Hematopoietic multipotent progenitor cell treated with erythropoietin and hydrocortisone succinate and interleukin-3 and kit ligand, for 17 days (in vitro differentiated cells): ENCODE data around the gene PRDX6.
A peak's percentile ranks its signal among the peaks of the same experiment; 100 is the strongest.
"Not testable (repeated sequence)": the region's sequence is repeated elsewhere in the genome, so short reads cannot be mapped to it uniquely, and the experiment has no call there.

Experiments used
- DNase-seq: peaks from one replicate; pipeline ENCODE4 v3.0.0-alpha.2; 2015; ENCODE audit warnings: low spot score

Gene PRDX6

DNA sequence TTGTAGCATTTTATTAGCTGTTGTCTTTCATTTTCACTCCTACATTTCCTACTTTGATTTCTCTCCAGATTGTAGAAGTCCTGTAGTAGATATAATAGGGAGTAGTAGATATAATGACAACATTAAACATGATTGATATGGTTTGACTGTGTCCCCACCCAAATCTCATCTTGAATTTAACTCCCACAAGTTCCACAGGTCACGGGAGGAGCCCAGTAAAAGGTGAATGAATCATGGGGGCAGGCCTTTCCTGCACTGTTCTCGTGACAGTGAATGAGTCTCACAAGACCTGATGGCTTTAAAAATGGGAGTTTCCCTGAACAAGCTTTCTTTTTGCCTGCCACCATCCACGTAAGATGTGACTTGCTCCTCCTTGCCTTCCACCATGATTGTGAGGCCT, 7.5 kb upstream of the PRDX6 start:
- DNase-seq, result no peak

DNA sequence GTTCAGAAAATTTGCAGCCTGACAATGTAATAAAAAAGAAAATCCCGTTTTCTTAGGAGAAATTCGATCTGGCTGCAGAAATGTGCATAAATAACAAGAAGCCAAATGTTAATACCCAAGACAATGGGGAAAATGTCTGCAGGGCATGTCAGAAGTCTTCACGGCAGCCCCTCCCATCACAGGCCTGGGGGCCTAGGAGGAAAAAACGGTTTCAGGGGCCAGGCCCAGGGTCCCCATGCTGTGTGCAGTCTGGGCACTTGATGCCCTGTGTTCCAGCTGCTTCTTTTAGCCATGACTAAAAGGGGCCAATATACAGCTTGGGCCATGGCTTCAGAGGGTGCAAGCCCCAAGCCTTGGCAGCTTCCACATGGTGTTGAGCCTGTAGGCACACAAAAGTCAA, 6.5 kb upstream of the PRDX6 start:
- no peak for DNase-seq

DNA sequence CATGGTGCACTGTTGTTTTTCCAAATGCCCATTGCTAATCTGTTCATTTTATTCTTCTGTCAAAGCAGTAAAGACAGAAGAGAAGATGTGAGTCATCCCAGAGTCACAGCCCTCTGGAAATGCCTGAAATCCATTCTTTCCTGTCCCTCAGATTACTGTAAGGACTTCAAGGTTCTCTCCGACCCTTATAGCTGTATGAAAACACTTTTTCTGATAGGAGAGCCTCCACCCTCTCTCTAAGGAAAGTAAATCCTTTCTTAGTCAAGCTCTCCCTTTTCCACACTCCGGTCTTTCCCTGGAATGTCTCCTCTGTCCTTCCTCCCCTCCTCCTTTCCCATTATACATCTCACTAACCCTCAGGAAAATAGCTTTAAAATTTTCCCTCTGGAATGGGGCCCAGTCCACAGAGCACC, 3.5 kb upstream of the PRDX6 start:
- no peak for DNase-seq

DNA sequence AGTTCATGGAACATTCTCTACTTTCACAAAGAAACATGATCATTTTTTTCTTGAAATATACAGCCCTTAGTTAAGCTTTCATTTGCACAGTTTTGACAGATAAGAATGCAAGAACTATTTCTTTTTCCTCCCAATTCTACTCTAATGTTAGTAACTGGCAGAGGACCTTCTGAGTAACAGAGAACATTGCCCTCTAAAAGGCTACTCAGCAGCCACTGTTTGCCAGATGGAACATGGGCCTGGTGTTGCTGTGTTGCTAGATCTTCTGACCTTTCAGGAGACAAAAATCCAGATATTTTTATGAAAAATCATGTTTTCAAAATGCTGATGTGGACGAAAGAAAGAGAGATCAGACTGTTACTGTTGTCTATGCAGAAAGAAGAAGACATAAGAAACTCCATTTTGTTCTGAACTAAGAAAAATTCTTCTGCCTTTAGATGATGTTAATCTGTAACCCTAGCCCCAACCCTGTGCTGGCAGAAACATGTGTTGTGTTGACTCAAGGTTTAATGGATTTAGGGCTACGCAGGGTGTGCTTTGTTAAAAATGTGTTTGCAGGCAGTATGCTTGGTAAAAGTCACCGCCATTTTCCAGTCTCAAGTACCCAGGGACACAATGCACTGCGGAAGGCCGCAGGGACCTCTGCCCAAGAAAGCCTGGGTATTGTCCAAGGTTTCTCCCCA, 2.9 kb upstream of the PRDX6 start:
- no peak for DNase-seq

DNA sequence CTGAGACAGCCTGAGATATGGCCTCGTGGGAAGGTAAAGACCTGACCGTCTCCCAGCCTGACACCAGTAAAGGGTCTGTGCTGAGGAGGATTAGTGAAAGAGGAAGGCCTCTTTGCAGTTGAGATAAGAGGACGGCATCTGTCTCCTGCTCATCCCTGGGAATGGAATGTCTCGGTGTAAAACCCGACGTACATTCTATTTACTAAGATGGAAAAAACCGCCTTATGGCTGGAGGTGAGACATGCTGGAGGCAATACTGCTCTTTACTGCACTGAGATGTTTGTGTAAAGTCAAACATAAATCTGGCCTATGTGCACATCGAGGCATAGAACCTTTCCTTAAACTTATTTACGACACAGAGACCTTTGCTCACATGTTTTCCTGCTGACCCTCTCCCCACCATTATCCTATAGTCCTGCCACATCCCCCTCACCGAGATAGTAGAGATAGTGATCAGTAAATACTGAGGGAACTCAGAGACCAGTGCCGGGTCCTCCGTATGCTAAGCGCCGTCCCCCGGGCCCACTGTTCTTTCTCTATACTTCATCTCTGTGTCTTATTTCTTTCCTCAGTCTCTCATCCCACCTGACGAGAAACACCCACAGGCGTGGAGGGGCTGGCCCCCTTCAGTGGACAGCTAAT, 2.2 kb upstream of the PRDX6 start:
- DNase-seq, result not testable (repeated sequence)

DNA sequence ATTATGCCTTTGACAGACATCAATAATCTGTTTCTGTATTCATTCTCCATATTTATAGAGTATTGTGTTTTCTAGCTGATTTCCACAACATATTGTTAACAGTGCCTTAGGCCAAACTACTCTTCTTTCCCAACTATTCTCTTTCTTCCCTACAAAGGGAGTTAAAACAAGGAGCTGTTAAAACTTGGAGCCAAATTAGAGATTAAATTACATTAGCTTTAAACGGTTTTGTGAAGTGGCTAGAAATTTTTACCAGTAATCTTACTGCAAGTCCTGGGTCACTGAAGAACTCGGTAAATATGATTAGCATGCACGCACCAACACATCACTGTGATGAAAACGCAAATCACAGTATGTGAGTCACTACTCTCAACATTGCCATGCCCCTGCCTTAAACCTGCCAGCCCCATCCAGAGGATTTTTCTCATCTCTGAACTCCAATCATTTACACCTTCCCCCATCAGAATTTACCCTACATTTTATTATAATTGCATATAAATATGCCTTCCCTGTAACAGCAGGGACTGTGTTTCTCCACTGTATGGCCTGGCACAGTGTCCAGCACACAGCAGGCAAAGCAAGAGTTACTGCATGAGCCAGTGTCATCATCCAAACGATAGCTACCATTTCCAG, 1.5 kb upstream of the PRDX6 start:
- no peak for DNase-seq

DNA sequence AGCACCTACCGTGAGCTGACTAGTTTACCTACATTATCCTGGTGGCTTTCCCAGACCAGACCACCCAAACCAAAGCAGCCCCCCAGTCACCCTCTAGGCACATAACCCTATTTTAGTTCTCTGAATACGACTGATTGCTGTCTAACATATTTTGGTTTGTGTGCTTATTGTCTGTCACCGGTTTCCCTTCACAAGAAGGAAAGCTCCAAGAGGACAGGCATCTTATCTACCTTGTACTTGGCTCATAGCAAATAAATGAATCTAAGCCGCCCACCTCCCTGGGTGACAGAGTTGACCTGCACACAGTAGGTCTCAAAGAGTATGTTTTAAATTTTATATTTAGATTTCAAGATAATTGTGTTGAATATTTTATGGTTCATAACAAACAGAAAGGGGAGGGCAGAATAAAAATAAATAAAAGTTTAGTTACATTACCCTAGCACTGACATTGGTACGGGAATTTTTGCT, 904 bp upstream of the PRDX6 start:
- DNase-seq, result no peak

DNA sequence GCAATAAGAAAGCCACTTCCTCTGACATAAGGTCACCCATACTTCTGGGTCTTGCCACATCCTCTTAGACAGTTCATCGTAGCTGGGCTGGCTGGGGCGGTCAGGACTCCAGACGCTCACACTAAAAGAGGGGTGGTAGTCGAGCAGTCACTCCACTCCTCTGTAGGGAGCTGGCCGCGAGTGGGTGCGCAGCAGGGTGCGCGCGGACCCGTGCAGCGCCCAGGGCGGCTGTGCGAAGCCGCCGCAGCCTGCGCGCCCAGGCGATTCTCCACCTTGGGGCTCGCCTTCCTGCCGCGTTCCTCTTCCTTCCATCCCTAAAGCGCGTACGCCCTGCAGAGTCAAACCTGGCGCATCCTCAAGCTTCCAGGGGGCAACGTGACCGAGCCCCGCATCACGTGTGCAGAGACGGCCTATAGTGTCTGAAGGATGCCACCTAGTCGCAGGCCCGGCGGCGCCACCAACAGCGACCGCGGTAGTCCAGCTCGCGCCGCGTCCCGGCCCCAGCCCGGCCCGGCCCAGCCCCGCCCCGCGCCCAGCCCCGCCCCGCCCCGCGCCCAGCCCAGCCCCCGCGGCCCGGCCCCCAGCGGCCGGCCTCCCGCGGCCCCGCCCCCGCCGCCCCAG, 360 bp upstream of the PRDX6 start:
- DNase-seq, result peak; percentile 89

DNA sequence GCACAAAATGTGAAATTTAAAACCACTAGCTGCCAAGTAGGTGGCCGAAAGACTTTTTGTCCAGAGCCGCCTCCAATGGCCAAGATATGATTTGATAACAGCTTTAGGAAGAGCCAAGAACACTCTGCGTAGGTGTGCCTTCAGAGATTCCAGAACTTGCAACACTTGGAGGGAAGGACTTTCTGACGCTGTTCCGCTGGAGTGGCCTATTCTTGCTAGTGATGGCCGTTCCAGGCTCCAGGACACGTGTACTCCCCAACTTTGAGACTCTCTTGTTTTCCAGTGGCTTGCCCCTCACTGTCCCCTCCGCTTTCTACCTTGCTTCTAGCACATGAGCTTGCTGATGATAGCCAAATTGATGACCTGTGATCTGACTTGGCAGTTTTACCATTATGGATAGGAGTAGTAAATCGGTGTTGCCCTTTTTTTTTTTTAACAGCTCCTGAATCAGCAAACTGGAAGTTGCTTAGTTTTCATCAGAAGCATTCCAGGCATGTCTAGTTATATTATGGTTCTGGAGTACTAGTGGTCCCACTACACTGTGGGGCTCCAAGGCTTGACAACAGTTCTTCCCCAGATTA, 1.0 kb downstream of the PRDX6 start:
- peak; percentile 60 for DNase-seq

DNA sequence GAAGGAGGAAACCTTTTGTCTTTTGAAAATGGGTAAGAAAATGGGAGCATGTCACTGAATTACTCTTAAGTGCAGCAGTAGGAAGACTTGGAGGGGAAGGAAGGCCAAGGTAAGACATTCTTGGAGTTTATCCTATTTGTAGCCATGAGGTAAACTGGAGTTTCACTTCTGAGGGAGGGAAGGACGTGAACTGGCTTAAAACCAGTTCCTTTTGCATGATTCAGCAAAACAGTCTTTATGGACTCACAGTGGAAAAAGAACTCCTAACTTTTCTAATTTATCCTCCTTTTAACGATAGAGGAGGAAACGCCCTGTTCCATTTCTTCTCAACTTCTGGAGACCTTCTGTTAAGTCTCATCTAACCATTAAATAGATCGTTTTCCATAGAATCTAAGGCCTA, 2.5 kb downstream of the PRDX6 start:
- peak; percentile 55 for DNase-seq

DNA sequence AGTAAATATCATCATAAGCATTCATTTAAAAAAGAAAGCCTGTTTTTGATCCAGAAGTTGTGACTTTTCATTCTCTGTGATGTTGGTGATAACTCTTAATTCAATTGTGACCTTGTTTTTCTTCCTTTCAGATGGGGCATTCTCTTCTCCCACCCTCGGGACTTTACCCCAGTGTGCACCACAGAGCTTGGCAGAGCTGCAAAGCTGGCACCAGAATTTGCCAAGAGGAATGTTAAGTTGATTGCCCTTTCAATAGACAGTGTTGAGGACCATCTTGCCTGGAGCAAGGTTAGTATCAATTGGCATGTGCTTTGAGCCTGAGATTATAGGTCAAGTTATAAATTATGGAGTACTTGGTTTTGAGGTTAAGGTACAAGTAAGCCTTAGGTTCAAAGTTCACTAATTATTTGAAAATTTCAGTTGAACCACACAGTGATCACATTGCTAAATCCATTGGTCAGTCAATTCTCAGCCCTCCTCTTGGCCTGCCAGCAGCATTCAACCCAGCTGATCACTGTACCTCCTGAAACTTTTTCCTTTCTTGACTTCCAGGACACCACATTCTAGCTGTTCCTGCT, 4.1 kb downstream of the PRDX6 start:
- no peak for DNase-seq

DNA sequence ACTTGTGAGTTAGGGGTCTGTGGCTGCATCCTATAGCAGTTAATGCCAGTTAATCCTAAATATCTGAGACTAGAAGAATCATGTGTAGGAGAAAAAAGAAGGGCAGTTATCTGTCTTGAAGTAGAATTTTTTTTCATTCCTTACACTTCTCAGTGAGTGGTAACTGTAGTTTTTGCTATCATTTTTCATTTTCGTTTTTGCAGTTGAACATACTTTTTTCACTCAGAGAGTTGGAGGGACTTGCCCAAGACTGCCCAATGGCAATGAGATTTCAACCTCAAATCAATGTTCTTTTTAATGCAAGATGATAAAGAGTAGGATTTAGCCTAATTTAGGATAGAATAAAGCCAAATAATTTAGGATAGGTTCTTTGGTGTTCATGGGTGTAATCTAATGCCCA, 5.5 kb downstream of the PRDX6 start:
- no peak for DNase-seq

DNA sequence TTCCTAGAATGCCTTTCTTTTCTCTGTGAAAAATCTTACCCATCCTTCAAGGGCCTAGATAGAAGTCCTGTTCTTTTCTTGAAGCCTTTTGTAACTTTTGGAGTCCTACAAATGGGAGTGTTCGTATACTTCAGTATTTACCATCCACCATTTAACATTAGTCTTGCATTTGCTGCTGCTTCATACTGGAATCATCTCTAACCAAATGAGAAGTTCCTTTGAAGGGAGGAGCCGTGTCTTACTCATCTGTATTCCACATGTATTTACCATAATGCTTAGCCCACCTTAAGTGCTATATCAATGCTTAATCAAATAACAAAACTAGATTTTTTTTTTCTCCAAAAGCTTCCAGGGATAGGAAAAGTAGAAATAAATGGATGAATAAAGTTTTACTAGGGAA, 7.1 kb downstream of the PRDX6 start:
- no peak for DNase-seq

DNA sequence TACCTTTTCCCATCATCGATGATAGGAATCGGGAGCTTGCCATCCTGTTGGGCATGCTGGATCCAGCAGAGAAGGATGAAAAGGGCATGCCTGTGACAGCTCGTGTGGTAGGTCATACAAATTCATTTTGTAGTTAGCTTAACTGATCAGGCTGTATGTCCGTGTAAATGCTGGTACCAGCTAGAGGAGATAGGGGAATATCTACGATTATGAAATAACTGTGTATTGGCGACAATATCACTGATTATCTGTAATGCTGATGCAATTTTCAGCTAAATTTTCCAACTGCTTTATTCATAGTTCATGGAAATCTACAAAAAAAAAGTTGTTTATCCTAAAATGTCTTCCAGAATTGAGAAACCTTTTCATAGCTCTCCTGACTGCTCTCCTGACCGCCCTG, 8.3 kb downstream of the PRDX6 start:
- DNase-seq, result no peak

DNA sequence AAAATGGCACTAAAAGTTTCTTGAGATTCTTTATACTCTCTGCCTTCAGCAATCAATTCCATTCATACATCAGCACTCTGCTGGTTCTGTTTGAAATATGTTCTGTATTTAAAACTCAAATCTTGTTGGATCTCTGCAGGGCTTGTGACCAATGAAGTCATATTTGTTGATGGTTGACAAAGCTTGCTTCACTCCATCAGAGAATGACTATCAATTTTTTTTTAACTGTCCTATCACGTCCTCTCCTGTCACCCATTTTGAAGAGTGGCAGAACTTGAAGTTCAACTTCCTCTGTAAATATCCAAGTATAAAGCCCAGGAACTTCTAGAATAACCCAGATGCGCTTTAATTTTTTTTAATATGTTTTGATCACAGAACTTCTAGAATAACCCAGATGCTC, 10.9 kb downstream of the PRDX6 start:
- no peak for DNase-seq

DNA sequence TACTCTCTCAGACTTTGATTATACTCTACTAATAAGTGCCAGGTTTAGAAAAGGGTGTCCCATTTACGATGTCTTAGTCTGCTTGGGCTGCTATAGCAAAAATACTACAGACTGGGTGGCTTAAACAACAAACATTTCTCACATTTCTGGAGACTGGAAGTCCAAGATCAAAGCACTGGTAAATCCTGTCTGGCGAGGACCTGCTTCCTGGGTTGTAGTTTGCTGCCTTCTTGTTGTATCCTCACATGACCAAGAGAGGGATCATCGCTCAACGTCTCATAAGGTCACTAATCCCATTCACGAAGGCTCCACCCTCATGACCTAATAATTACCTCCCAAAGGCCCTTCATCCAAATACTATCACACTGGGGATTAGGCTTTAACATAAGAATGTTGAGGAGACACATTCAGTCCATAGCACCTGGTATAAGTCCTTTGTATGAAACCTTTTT, 12.0 kb downstream of the PRDX6 start:
- no peak for DNase-seq

DNA sequence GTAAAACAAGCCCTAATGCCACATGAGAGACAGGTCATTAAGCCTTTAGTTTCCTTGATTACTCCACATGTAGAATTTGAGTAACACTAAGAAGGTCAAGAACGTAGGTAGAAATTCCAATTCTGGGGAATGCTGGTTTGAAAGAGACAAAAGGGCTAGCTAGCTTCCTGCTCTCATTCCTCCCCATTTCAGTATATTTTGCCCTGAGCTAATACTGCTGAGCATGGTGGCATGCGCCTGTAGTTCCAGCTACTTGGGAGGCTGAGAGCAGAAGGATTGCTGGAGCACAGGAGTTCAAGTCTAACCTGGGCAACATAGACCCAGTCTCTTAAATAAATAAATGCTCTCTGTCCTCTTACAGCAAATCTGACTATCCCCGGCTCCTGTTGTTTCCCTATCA, 12.8 kb downstream of the PRDX6 start:
- DNase-seq, result no peak

DNA sequence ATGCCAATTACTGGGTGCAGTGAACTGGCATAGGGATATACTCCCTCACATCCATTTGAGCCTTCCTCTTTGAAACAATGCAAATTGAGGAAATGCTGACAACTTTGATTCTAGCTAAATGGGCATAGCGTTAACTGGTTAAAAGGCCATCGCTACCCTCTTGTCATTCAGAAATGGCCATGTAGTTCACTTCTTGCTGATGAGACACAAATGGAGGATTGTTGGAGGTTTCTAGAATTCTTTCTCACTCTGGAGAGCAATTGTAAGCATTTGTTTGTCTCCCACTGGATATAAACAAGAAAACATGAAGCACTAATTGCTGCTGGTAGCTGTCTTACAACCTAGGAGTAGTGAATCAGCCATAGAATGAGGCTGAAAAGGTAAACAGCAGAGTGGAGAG, 14.4 kb downstream of the PRDX6 start:
- no peak for DNase-seq

DNA sequence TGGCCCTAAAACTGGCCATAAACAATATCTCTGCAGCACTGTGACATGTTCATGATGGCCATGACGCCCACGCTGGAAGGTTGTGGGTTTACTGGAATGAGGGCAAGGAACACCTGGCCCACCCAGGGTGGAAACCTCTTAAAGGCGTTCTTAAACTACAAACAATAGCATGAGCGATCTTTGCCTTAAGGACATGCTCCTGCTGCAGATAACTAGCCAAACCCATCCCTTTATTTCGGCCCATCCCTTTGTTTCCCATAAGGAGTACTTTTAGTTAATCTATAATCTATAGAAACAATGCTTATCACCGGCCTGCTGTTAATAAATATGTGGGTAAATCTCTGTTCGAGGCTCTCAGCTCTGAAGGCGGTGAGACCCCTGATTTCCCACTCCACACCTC, 16.0 kb downstream of the PRDX6 start:
- DNase-seq, result not testable (repeated sequence)

DNA sequence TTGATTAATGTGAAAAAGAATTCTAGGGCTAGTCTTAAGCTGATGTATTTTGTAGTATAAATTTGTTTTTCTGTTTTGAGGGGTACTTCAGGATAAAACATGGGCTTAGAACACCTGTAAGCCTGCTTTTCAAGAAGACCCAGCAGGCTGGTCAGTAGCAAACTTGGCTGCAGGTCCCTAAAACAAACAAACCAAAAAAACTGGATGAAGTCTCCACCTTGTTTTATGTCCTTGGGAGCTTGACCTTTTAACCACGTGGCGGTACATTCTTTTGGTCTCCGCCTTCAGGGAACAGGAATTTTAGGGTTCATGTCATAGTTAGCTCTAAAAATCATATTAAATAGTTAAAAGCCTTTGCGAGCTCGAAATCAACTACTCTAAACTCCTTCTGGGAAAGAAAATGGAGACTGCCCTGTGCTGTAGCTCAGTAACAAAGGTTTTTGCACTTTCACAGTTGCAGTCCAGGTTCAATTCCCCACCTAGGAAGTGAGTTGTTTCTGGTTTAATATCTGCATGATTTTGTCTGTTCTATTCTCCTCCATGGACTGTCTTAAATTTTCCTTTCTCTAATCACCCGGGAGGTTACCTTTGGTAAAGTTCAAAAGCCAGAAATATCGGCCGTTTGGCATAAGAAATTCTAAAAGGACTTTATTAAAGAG, 18.6 kb downstream of the PRDX6 start:
- no peak for DNase-seq

DNA sequence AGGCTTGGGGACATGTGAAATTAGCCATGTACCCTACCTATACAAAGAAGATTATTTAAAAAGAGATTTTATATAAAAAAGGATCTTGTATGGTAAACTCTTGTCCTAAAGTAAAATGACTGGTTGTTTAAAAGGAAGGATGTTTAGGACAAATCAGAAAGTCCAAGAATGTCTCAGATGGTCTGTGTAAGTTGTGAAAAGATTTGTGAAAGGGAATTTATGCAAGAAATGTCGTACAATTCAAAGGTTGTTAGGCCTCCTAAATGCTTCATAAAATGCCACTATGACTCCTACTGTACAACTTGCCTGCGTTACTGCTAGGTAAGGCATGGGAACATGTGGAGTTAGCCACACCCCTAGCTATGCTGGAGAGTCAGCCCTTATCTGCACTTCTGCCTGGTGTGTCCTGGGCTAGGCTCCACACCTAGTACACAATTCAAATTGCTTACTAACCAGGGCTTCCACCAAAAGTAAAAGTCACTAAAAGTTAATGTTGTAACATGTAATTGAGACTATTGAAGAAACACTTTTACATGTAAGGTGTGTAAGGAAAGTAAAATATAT, 19.7 kb downstream of the PRDX6 start:
- DNase-seq, result no peak
